Measurements from ENCODE around the gene GAREM1.

- TF ChIP-seq EZH2 (IDR thresholded peaks at IDR 0.05; ENCODE audit: borderline replicate concordance) (no peak), CTCF (IDR thresholded peaks at IDR 0.05; ENCODE audit: poor library complexity) (no peak), EZH2phosphoT487 (IDR thresholded peaks at IDR 0.05; ENCODE audit: low read depth, severe bottlenecking, unreplicated experiment) (no peak)
Measured at GRCh38 chr18:32389191-32389590, 81.5 kb downstream of the GAREM1 start.
